MM.1S (cell line): ENCODE measurements around the gene ENGASE.

Source experiments
- CTCF ChIP-seq: fragments of 300-600 bp; sonication (generic); IDR thresholded peaks from 2 replicates; pipeline ENCODE4 v1.5.1; 2016; ENCODE audit warnings: antibody characterized with exemption, low read length, mixed read lengths
- EZH2 ChIP-seq: fragments of 300-600 bp; sonication (generic); optimal IDR thresholded peaks from 2 replicates; pipeline ENCODE3; 2017; ENCODE audit warnings: low read depth, mild to moderate bottlenecking, antibody characterized with exemption, low read length, mixed read lengths
- EZH2phosphoT487 ChIP-seq: fragments of 300-600 bp; sonication (generic); IDR thresholded peaks from 2 replicates; pipeline ENCODE4 v1.6.1; 2018; ENCODE audit warnings: antibody characterized with exemption, low read length

- no peak for TF ChIP-seq EZH2phosphoT487
- no peak for TF ChIP-seq CTCF
- no peak for TF ChIP-seq EZH2
Observed at GRCh38 chr17:79051306-79051705, 23.3 kb upstream of the ENGASE start.
